IMR-90 (cell line): ENCODE data around the gene TNK1. TPM values are rescaled to one million over a fixed set of nuclear protein-coding genes. Genes with fewer than 3 reads are reported as not detected.
A peak's percentile ranks its signal among the peaks of the same experiment; 100 is the strongest.

ENCODE experiments used
- ATAC-seq: fragments of 200-7000 bp; cut with Tn5 transposase; 2 replicates; pipeline ENCODE4 v1.9.1; 2020; ENCODE audit warnings: low read depth, mild to moderate bottlenecking, moderate library complexity
- BruUV-seq: library from RNA; stranded (reverse); fragments of 400-500 nt; replicated peaks from 2 replicates; lab custom pipeline; 2021; lab: Mats Ljungman, UMichigan
- CTCF ChIA-PET: fragments of 300-600 bp; formaldehyde crosslinking; extraction: SDS; loops from one replicate; lab custom pipeline; 2021; ENCODE audit warnings: antibody characterized with exemption; lab: Yijun Ruan, JAX
- POLR2A ChIA-PET: fragments of 300-600 bp; sonication (Branson Sonifier 250); formaldehyde crosslinking; loops from one replicate; lab custom pipeline; 2022; ENCODE audit warnings: antibody characterized with exemption; ENCODE audit not compliant: unreplicated experiment; lab: Charles Lee
- DNase-seq: peaks from one replicate; pipeline ENCODE4 v3.0.0; 2013
- H2AFZ ChIP-seq: replicated peaks from 2 replicates; pipeline ENCODE3; 2013; ENCODE audit warnings: low read length, mild to moderate bottlenecking; ENCODE audit not compliant: poor library complexity
- H2AK5ac ChIP-seq: 2 replicates; pipeline ENCODE4 v1.6.1; 2013; ENCODE audit warnings: low read depth, low read length, inconsistent platforms
- H2AK9ac ChIP-seq: replicated peaks from 2 replicates; pipeline ENCODE3; 2013; ENCODE audit warnings: mild to moderate bottlenecking, low read depth, low read length, moderate library complexity; ENCODE audit not compliant: poor library complexity
- H2BK120ac ChIP-seq: 2 replicates; pipeline ENCODE4 v1.6.1; 2013; ENCODE audit warnings: low read depth, low read length, inconsistent platforms
- H2BK15ac ChIP-seq: 3 replicates; pipeline ENCODE4 v1.6.1; 2013; ENCODE audit warnings: low read depth, low read length, inconsistent platforms
- H2BK20ac ChIP-seq: 2 replicates; pipeline ENCODE4 v1.6.1; 2013; ENCODE audit warnings: low read depth, mild to moderate bottlenecking, inconsistent platforms, low read length, moderate library complexity
- H2BK5ac ChIP-seq: 2 replicates; pipeline ENCODE4 v1.6.1; 2013; ENCODE audit warnings: mild to moderate bottlenecking, low read depth, low read length, inconsistent platforms; ENCODE audit not compliant: poor library complexity, severe bottlenecking
- H3K14ac ChIP-seq: replicated peaks from 2 replicates; pipeline ENCODE4 v1.6.1; 2013; ENCODE audit warnings: low read depth, low read length, inconsistent platforms
- H3K18ac ChIP-seq: 2 replicates; pipeline ENCODE4 v1.6.1; 2013; ENCODE audit warnings: low read depth, low read length, control low read depth
- H3K23ac ChIP-seq: 2 replicates; pipeline ENCODE4 v1.6.1; 2013; ENCODE audit warnings: low read depth, low read length, inconsistent platforms
- H3K27ac ChIP-seq: 2 replicates; pipeline ENCODE4 v1.5.1; 2013; ENCODE audit warnings: mild to moderate bottlenecking, control low read depth, low read length; ENCODE audit not compliant: insufficient read depth
- H3K27me3 ChIP-seq: 2 replicates; pipeline ENCODE4 v1.6.1; 2013; ENCODE audit warnings: low read length; ENCODE audit not compliant: control insufficient read depth, insufficient read depth
- H3K36me3 ChIP-seq: 2 replicates; pipeline ENCODE4 v1.6.1; 2013; ENCODE audit warnings: low read length, mixed read lengths; ENCODE audit not compliant: control insufficient read depth, insufficient read depth
- H3K4ac ChIP-seq: 2 replicates; pipeline ENCODE4 v1.6.1; 2013; ENCODE audit warnings: low read depth, low read length, inconsistent platforms
- H3K4me1 ChIP-seq: 2 replicates; pipeline ENCODE4 v1.6.1; 2013; ENCODE audit warnings: low read length, mixed read lengths; ENCODE audit not compliant: control insufficient read depth, insufficient read depth
- H3K4me2 ChIP-seq: 2 replicates; pipeline ENCODE4 v1.6.1; 2013; ENCODE audit warnings: low read depth, mild to moderate bottlenecking, control low read depth, low read length, moderate library complexity
- H3K4me3 ChIP-seq: 2 replicates; pipeline ENCODE4 v1.5.1; 2013; ENCODE audit warnings: low read depth, mild to moderate bottlenecking, control low read depth, low read length, moderate library complexity; ENCODE audit not compliant: insufficient read depth
- H3K56ac ChIP-seq: 2 replicates; pipeline ENCODE4 v1.6.1; 2013; ENCODE audit warnings: low read length, inconsistent platforms; ENCODE audit not compliant: insufficient read depth; ENCODE audit errors: extremely low read depth
- H3K79me1 ChIP-seq, 2 experiments: 2 replicates each; pipeline ENCODE4 v1.6.1; 2013; ENCODE audit warnings: low read length in 2 of 2, inconsistent platforms in 1 of 2, low read depth in 1 of 2
- H3K9ac ChIP-seq: 2 replicates; pipeline ENCODE4 v1.6.1; 2013; ENCODE audit warnings: low read depth, low read length, control low read depth
- H3K9me1 ChIP-seq: 2 replicates; pipeline ENCODE4 v1.6.1; 2013; ENCODE audit warnings: low read length, inconsistent platforms; ENCODE audit not compliant: insufficient read depth
- H3K9me3 ChIP-seq: 2 replicates; pipeline ENCODE4 v1.6.1; 2013; ENCODE audit warnings: low read length; ENCODE audit not compliant: control insufficient read depth, insufficient read depth
- H4K20me1 ChIP-seq: 2 replicates; pipeline ENCODE4 v1.6.1; 2013; ENCODE audit warnings: low read length, inconsistent platforms; ENCODE audit not compliant: insufficient read depth
- H4K5ac ChIP-seq: 2 replicates; pipeline ENCODE4 v1.6.1; 2013; ENCODE audit warnings: mild to moderate bottlenecking, low read depth, low read length, control low read depth
- H4K8ac ChIP-seq, 2 experiments: 2 replicates each; pipeline ENCODE4 v1.6.1; 2013; ENCODE audit warnings: low read depth in 2 of 2, low read length in 2 of 2, control low read depth in 1 of 2, inconsistent platforms in 1 of 2
- H4K91ac ChIP-seq: 2 replicates; pipeline ENCODE4 v1.6.1; 2013; ENCODE audit warnings: low read depth, low read length, inconsistent platforms; ENCODE audit not compliant: insufficient read depth
- CEBPB ChIP-seq: IDR thresholded peaks from 2 replicates; pipeline ENCODE4 v1.6.1; 2012; ENCODE audit warnings: low read depth, low read length, improper control_type of control experiment
- CHD1 ChIP-seq: IDR thresholded peaks from 2 replicates; pipeline ENCODE4 v1.6.1; 2012; ENCODE audit warnings: low read depth, low read length, improper control_type of control experiment
- CTCF ChIP-seq: conservative IDR thresholded peaks from 2 replicates; pipeline ENCODE4 v1.5.1; 2012; ENCODE audit warnings: mild to moderate bottlenecking, low read depth, low read length, improper control_type of control experiment
- ELK1 ChIP-seq: fragments of 150-350 bp; IDR thresholded peaks from 2 replicates; pipeline ENCODE4 v1.6.1; 2016; ENCODE audit warnings: low read depth, mild to moderate bottlenecking, low read length, moderate library complexity, borderline replicate concordance
- FOS ChIP-seq: fragments of 150-350 bp; IDR thresholded peaks from 2 replicates; pipeline ENCODE4 v1.6.1; 2016; ENCODE audit warnings: low read depth, low read length
- MAFK ChIP-seq: IDR thresholded peaks from 2 replicates; pipeline ENCODE4 v1.6.1; 2012; ENCODE audit warnings: low read depth, low read length, improper control_type of control experiment
- MAZ ChIP-seq: IDR thresholded peaks from 2 replicates; pipeline ENCODE4 v1.6.1; 2012; ENCODE audit warnings: low read depth, mild to moderate bottlenecking, low read length, improper control_type of control experiment, moderate library complexity, borderline replicate concordance
- NFE2L2 ChIP-seq: fragments of 150-350 bp; IDR thresholded peaks from 2 replicates; pipeline ENCODE4 v1.6.1; 2016; ENCODE audit warnings: low read depth, mild to moderate bottlenecking, low read length
- POLR2A ChIP-seq: IDR thresholded peaks from 2 replicates; pipeline ENCODE4 v1.6.1; 2012; ENCODE audit warnings: mild to moderate bottlenecking, low read depth, low read length
- RAD21 ChIP-seq: IDR thresholded peaks from 2 replicates; pipeline ENCODE4 v1.6.1; 2012; ENCODE audit warnings: low read length, improper control_type of control experiment
- RCOR1 ChIP-seq: IDR thresholded peaks from 2 replicates; pipeline ENCODE4 v1.6.1; 2012; ENCODE audit warnings: mild to moderate bottlenecking, low read length, improper control_type of control experiment; ENCODE audit not compliant: insufficient replicate concordance
- RFX5 ChIP-seq: IDR thresholded peaks from 2 replicates; pipeline ENCODE4 v1.8.0; 2012; ENCODE audit warnings: low read depth, mild to moderate bottlenecking, low read length, moderate library complexity
- SMC3 ChIP-seq: fragments of 150-350 bp; IDR thresholded peaks from 2 replicates; pipeline ENCODE4 v1.6.1; 2016; ENCODE audit warnings: low read depth, mild to moderate bottlenecking, antibody characterized with exemption, low read length, moderate library complexity
- USF2 ChIP-seq: fragments of 150-350 bp; IDR thresholded peaks from 2 replicates; pipeline ENCODE4 v1.6.1; 2017; ENCODE audit warnings: mild to moderate bottlenecking, antibody characterized with exemption, low read length, low read depth
- WGBS, 2 experiments: methylation state at CpG; one replicate each; pipeline versions ENCODE4 v1.1.5 to v1.1.7; 2013; ENCODE audit warnings: missing lambda C conversion rate in 2 of 2; ENCODE audit not compliant: insufficient read length in 1 of 2; ENCODE audit errors: extremely low coverage in 2 of 2; 5-methylcytosine and 5-hydroxymethylcytosine counted together
- dilution Hi-C: fragments of 300-500 bp; cut with HindIII; formaldehyde crosslinking; loops from one replicate; pipeline ENCODE4 v1.14.3; 2018; ENCODE audit warnings: low sequenced_read_pairs; ENCODE audit not compliant: unreplicated experiment
- in situ Hi-C: fragments of 300-500 bp; cut with MboI; formaldehyde crosslinking; loops from 3 replicates; pipeline ENCODE4 v1.14.3; 2019; ENCODE audit warnings: low sequenced_read_pairs, inconsistent platforms, mixed read lengths
- intact Hi-C: fragments of 100-400 bp; cut with micrococcal nuclease; formaldehyde crosslinking; loops from 2 replicates; pipeline ENCODE4 v1.10.0; 2022
- polyA plus RNA-seq, 3 experiments: library from polyadenylated mRNA; depleted of rRNA; stranded (reverse); fragments of >200 nt; gene quantifications; 2 replicates each; pipeline ENCODE4 v1.2.3, GENCODE V29; 2012; ENCODE audit warnings: low replicate concordance in 1 of 3
- total RNA-seq: library from RNA; depleted of rRNA; stranded (reverse); fragments of >200 nt; gene quantifications from 2 replicates; pipeline ENCODE4 v1.2.3, GENCODE V29; 2012

The TNK1 gene
- total and polyA plus RNA-seq, 2 of the 4 experiments (the other 2 are of a cell fraction): 0.44 to 0.54 TPM

GRCh38 chr17:7417056-7417655 lies 36.3 kb downstream of the TNK1 start:
- no peak overlapping the region for H2AFZ ChIP-seq
- peaks cover 7% of the 10 kb centered on the region; the same call in 1 of the 2 replicates for H4K20me1 ChIP-seq
- H3K56ac ChIP-seq: no peak overlapping the region
- no peak overlapping the region for H3K14ac ChIP-seq
- dilution Hi-C loops (no loop called here), intact Hi-C loops (no loop called here), in situ Hi-C loops (no loop called here)
- H4K5ac ChIP-seq: no peak overlapping the region
- no peak overlapping the region for H2BK5ac ChIP-seq
- no peak overlapping the region for H3K27ac ChIP-seq
- WGBS, 2 experiments: 96% methylated on average over 24 of the region's 54 CpGs; no CpG with 5 or more reads in 1 of the 2 experiments
- no peak overlapping the region for H3K23ac ChIP-seq
- peak overlapping the region; percentile 0 for H2AK9ac ChIP-seq
- no TSS peak for BruUV-seq
- DNase-seq (no peak), ATAC-seq (no peak)
- H3K36me3 ChIP-seq: peaks cover 27% of the 10 kb centered on the region
- no peak overlapping the region for H2BK120ac ChIP-seq
- no peaks in the 10 kb centered on the region for H3K9me3 ChIP-seq
- peaks cover 2% of the 10 kb centered on the region; the same call in 1 of the 2 replicates for H3K9me1 ChIP-seq
- no peak overlapping the region for H3K9ac ChIP-seq
- no peak overlapping the region for H4K91ac ChIP-seq
- H4K8ac ChIP-seq: no peak overlapping the region
- no peak overlapping the region for H3K4ac ChIP-seq
- no peaks in the 10 kb centered on the region for H3K27me3 ChIP-seq
- ChIA-PET POLR2A (no interaction called here), CTCF (no interaction called here)
- no peak overlapping the region for H2BK20ac ChIP-seq
- no peak overlapping the region for H3K4me3 ChIP-seq
- H3K18ac ChIP-seq: no peak overlapping the region
- H3K4me2 ChIP-seq: no peak overlapping the region
- H3K4me1 ChIP-seq: peaks cover 4% of the 10 kb centered on the region; the same call in 1 of the 2 replicates
- TF ChIP-seq RFX5 (no peak), MAFK (no peak), MAZ (no peak), CTCF (no peak), RCOR1 (no peak), RAD21 (no peak), CEBPB (no peak), ELK1 (no peak), SMC3 (no peak), USF2 (no peak), POLR2A (no peak), FOS (no peak), NFE2L2 (no peak), CHD1 (no peak)
- no peaks in the 10 kb centered on the region; a peak in 1 of 4 replicates for H3K79me1 ChIP-seq
- H2AK5ac ChIP-seq: no peak overlapping the region
- no peak overlapping the region for H2BK15ac ChIP-seq
